GM15510 (cell line): Measurements from ENCODE around the gene RAC3.

ENCODE experiments used
- POLR2A ChIP-seq: IDR thresholded peaks from 3 replicates; pipeline ENCODE4 v1.6.1; 2011; ENCODE audit warnings: borderline replicate concordance; ENCODE audit not compliant: insufficient read length; ENCODE audit errors: extremely low read depth

The RAC3 gene

GRCh38 chr17:82031303-82031884, at the start of gene RAC3:
Gene RAC3 (plus strand): TSS chr17:82031678. CDS start chr17:82031762, 84 bp downstream.
- TF ChIP-seq POLR2A = no peak

DNA sequence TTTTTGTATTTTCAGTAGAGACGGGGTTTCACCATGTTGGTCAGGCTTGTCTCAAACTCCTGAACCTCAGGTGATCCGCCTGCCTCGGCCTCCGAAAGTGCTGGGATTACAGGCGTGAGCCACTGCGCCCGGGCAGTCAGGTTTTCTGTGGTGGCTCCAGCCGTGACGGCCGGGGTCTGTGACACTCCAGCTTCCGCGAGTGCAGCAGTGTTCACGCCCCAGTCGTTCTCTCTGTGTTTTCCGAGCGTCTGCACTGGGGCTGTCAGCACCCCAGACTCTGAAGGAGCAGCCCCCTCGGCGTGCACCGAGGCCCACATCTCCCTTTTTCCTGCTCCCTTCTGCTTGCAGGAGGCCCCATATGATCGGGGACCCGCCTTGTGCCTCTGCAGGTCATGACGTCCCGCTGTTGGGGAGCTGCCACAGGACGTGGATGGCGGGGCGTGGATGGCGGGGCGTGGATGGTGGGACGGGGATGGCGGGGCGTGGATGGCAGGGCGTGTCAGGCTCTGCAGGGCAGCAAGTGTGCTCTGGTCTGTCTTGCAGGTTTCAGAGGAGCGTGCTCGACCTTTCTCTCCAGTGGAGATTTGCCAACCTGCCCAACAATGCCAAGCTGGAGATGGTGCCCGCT, 48.4 kb upstream of the RAC3 start:
- no peak for TF ChIP-seq POLR2A

DNA sequence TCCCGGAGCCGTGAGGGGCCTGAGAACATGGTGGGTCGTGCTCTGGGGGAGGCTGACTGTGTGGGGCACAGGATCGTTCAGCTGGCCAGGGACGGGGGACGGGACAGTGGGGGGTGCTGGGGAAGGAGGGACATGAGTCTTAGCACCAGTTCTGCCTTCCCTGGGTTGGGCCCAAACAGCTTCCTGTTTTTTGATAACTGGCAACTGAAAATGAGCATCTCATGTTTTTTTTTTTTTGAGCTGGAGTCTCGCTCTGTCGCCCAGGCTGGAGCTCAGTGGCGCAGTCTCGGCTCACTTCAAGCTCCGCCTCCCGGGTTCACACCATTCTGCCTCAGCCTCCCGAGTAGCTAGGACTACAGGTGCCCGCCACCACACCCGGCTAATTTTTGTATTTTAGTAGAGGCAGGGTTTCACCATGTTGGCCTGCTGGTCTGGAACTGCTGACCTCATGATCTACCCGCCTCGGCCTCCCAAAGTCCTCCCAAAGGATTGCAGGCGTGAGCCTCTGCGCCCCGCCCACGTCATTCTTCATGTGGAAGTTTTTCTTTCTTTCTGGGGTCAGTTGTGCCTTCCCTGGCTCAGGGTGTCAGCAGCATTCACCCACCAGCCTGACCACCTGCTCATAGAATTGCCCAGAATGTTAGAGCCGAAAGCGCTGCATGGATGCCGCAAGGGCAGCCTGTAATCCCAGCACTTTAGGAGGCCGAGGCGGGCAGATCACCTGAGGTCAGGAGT, 47.7 kb upstream of the RAC3 start:
- no peak for TF ChIP-seq POLR2A

DNA sequence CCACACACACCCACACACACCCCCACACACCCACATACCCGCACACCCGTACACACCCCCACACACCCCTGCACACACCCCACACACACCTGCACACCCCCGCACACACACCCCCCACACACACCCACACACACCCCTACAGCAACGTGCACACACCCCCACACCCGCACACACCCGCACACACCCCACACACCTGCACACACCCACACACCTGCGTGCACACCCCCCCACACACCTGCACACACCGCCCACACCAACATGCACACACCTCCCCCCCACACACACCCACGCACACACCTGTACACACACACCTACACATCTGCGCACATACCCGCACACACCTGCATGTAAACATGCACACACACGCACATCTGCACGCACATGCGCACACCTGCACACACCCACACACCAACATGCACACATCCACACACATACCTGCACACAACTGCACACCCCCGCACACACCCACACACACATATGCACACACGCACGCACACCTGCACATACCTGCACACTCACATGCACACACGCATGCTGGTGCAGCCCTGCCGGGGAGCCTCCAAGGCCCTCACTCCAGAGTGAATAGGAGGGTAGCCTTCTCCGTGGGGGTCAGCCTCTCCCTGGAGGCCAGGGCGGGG, 46.6 kb upstream of the RAC3 start:
- no peak for TF ChIP-seq POLR2A

DNA sequence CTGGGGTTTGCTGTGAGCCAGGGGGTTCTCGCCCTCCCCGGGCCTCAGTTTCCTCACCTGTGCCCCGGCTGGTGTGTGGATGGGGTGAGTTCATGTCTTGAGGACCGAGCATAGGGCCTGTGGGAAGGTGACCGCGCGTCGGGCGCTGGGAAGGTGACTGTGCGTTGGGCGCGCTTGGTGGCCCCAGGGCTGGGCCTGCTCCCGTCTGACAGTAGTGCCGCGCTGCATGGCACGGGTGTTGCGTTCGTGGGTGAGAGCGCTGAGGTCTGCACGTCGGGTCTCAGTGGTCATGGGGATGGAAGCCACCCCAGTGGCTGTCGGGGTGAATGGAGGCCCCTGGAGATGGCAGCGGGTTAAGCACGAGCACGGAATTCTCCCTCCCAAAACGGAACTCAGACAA, 44.9 kb upstream of the RAC3 start:
- TF ChIP-seq POLR2A = no peak

- TF ChIP-seq POLR2A = no peak
Observed at GRCh38 chr17:81987161-81987770, 44.2 kb upstream of the RAC3 start.

DNA sequence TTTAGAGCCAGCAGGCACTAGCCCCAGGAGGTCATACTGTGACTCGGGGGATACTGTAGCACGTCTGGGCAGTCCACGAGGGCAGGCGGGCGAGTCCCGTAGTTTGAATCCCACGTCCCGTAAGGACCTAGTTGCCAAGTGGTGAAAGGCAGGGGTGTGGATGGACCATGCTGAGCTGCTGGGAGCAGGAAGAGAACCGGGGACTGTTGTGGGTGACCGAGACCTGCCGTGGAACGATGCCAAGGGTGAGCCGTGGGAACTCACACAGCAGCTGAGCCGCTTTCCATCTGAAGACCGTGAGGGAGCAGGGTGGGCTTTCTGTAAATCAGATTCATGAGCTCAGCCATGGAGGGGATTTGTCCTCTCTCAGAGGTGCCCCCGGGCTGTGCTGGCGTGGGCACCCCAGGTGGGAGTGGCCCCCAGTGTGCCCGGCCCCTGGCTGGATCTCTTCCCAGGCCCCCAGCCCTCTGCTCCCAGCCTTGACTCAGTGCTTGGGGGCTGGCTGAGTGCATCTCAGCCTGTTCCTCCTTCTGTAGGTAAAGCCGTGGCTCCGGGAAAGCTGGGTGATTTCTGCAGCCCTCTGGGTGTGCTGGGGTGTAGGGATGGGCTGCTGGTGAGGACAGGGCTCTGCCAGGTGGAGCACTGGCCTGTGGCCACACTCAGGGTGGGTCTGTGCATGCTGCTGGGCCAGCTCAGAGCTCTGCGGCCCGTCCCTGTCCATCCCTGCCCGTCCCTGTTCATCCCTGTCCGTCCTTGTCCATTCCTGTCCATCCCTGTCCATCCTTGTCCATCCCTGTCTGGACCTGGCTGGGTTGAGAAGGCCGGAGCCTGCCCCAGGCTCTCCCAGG, 40.4 kb upstream of the RAC3 start:
- no peak for TF ChIP-seq POLR2A

DNA sequence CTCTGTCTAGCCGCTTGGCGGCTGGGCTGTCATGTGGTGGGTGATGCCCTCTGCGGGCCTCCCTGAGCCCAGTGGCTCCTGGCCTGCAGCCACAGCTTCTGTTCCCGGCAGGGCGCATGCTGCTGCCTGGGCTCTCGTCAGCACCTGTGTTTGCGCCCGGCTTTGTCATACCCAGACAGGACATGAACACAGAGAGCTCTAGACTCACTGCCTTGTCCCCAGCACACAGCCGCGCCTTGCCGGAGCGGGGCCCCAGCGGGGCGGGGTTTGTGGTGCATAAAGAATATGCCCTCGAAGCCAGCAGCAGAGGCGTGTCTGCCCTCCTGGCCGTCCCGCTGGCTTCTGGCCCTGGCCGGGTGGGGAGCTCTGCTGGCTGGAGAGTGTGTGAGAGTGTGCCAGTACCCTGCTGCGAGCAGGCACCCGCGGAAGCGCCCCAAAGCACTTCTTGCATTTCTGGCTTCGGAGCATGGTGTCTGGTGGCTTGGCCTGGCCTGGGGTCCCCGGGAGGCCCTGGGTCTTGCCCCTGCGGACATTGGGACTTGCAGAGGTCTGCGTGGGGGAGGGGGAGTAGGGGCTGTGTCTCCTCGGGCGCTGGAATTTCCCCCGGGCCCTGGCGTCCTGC, 39.7 kb upstream of the RAC3 start:
- no peak for TF ChIP-seq POLR2A

DNA sequence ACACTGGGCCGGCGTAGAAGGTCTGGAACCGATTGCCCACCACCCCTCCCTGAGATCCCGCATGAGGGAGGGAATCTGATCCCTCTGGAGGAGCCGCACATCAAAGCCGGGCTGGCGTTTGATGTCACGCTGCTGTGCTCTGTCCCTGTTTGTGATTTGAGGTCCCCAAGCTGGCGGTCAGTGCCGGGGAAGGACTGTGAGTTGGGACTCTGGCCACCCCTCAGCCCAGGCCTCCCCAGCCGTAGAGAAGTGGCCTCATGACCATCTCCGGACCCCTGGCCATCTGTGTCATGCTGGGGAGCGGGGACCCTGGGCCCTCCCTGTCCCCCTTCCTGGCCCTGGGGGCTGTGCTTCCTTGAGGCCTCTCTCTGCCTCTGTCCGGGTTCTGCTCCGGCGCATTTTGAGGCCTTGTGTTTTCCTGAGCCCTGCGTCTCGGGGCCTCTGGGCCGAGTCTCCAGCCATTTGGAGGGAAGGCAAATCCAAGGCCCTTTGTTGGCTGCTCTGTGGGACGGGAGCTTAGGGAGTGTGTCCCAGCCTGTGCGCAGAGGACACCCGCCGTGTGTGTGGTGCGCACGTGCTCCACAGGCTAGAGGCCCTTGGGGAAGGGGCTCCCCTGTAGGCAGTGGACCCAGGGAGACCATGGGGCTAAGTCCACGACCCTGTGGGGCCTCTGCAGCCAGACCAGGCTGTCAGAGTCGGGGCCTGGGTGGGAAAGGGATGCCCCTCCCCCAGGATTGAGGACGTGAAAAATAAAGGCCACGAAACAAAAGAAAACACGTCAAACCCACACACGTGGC, 39.0 kb upstream of the RAC3 start:
- no peak for TF ChIP-seq POLR2A

- TF ChIP-seq POLR2A = no peak
Observed at GRCh38 chr17:81993729-81994592, 37.5 kb upstream of the RAC3 start.

DNA sequence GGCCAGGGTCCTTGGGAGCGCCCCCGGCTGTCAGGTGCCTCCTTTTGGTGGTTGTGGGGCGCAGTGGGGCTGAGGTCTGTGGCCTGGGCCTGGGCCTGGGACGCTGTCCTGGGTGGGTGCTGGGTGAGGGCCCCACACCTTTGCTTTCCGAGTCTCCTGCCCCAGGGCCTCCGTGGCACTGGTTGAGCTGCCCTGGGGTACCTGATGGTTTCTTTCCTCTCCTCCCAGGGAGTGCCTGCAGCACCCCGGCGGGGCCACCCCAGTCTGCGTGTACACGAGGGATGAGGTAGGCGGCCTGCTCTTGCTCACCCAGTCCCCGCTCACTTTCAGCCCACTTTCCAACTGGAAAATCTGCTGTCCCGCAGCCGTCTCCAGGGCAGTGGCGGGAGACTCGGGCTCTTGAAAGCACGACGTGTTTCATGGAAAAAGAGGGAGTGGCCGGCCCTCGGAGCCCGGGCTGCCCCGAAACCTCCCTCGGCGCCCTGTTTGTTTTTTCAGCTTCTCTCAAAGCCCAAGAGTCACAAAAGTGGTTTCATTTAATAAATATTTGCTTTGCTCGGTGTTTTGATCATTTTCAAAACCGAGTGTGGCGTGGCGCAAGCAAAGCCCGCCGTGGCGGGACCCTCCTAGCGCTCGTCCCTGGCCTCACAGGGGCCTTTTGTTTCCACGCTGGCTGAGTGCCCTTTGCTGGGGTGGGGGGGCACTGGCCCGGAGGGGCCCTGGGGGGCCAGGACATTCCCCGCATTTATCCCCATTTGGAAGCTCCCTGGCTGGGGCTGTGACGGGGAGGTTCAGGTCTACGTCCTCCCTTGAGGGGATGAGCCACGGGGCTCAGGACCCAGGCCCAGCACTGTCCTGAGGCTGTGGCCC, 36.6 kb upstream of the RAC3 start:
- no peak for TF ChIP-seq POLR2A
